ENCODE results near the gene ADGRL1. TPM values are rescaled to one million over a fixed set of nuclear protein-coding genes. Genes with fewer than 3 reads are reported as not detected.
"Not testable (repeated sequence)": the region's sequence is repeated elsewhere in the genome, so short reads cannot be mapped to it uniquely, and the experiment has no call there.

Gene ADGRL1
- polyA plus RNA-seq (2013, experiment 1 of 2; ENCODE audit: insufficient read length), result 12.8 TPM
- 12.7 TPM for polyA plus RNA-seq (2013, experiment 2 of 2; ENCODE audit: insufficient read length)

GRCh38 chr19:14205452-14206287 is at the start of gene ADGRL1:
Gene ADGRL1 (minus strand): TSS chr19:14206169. CDS start chr19:14183602, 22,567 bp downstream.
- DNase-seq, result not testable (repeated sequence)

- not testable (repeated sequence) for DNase-seq
Measured at GRCh38 chr19:14255316-14255715, 49.3 kb upstream of the ADGRL1 start.

- DNase-seq, result peak; percentile 10
Measured at GRCh38 chr19:14253822-14254599, 48.0 kb upstream of the ADGRL1 start.

GRCh38 chr19:14252136-14252535 is 46.2 kb upstream of the ADGRL1 start:
- not testable (repeated sequence) for DNase-seq

GRCh38 chr19:14250870-14251269 is 44.9 kb upstream of the ADGRL1 start:
- DNase-seq, result no peak

GRCh38 chr19:14250315-14250714 is 44.3 kb upstream of the ADGRL1 start:
- not testable (repeated sequence) for DNase-seq

- DNase-seq, result not testable (repeated sequence)
Measured at GRCh38 chr19:14249891-14250290, 43.9 kb upstream of the ADGRL1 start.

GRCh38 chr19:14249012-14249754 is 43.2 kb upstream of the ADGRL1 start:
- peak; percentile 12 for DNase-seq

GRCh38 chr19:14248578-14249011 is 42.6 kb upstream of the ADGRL1 start:
- DNase-seq, result peak; percentile 58

- DNase-seq, result not testable (repeated sequence)
Measured at GRCh38 chr19:14247548-14248471, 41.8 kb upstream of the ADGRL1 start.

GRCh38 chr19:14247205-14247547 is 41.2 kb upstream of the ADGRL1 start:
- DNase-seq, result not testable (repeated sequence)

- DNase-seq, result not testable (repeated sequence)
Measured at GRCh38 chr19:14244393-14244792, 38.4 kb upstream of the ADGRL1 start.

- not testable (repeated sequence) for DNase-seq
Measured at GRCh38 chr19:14243718-14244117, 37.7 kb upstream of the ADGRL1 start.

- no peak for DNase-seq
Measured at GRCh38 chr19:14237014-14237941, 31.3 kb upstream of the ADGRL1 start.

GRCh38 chr19:14232945-14233344 is 27.0 kb upstream of the ADGRL1 start:
- not testable (repeated sequence) for DNase-seq

- peak; percentile 63 for DNase-seq
Measured at GRCh38 chr19:14228446-14229071, 22.6 kb upstream of the ADGRL1 start.

- peak; percentile 24 for DNase-seq
Measured at GRCh38 chr19:14226498-14226897, 20.5 kb upstream of the ADGRL1 start.

GRCh38 chr19:14222886-14223285 is 16.9 kb upstream of the ADGRL1 start:
- no peak for DNase-seq

- peak; percentile 38 for DNase-seq
Measured at GRCh38 chr19:14221345-14221744, 15.4 kb upstream of the ADGRL1 start.

All from fibroblast of skin of back (primary cell).